Measurements from ENCODE around the gene CLIP1.

Gene CLIP1

DNA sequence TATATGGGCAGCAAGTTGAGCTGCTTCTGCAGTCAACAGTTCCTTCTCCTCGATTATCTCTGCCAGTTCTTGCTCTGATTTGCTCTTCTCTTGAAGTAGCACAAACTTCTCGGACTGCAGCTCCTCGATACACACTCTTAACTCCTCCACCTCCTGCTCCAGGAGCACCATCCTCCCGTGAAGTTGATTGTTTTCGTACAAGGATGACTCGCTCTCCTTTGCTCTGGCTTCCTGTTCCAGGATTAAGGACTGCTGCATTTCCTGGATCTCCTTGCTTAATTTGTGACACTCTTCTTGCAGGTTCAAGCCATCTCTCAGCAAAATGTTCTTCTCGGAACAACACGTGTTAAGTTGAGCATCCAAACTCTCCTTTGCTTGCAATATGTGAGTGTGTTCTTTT lies 100.0 kb downstream of the CLIP1 start:
- H3K27ac ChIP-seq (ENCODE audit: insufficient read depth, low read length, poor library complexity, severe bottlenecking), result no peak overlapping the region
- no peak for DNase-seq
- H3K36me3 ChIP-seq (ENCODE audit: control insufficient read depth, insufficient read depth, low read length), result peaks cover 53% of the 10 kb centered on the region
- H3K4me3 ChIP-seq (ENCODE audit: insufficient read depth, low read depth, low read length, poor library complexity, severe bottlenecking), result no peak overlapping the region
- no peaks in the 10 kb centered on the region for H3K9me3 ChIP-seq (ENCODE audit: control insufficient read depth, low read length)
- peaks cover 4% of the 10 kb centered on the region for H3K4me1 ChIP-seq (ENCODE audit: control insufficient read depth, insufficient read depth, low read length, poor library complexity, severe bottlenecking)
- H3K27me3 ChIP-seq (replicated peaks; ENCODE audit: control insufficient read depth, insufficient read depth, low read length, poor library complexity, severe bottlenecking), result no peaks in the 10 kb centered on the region

DNA sequence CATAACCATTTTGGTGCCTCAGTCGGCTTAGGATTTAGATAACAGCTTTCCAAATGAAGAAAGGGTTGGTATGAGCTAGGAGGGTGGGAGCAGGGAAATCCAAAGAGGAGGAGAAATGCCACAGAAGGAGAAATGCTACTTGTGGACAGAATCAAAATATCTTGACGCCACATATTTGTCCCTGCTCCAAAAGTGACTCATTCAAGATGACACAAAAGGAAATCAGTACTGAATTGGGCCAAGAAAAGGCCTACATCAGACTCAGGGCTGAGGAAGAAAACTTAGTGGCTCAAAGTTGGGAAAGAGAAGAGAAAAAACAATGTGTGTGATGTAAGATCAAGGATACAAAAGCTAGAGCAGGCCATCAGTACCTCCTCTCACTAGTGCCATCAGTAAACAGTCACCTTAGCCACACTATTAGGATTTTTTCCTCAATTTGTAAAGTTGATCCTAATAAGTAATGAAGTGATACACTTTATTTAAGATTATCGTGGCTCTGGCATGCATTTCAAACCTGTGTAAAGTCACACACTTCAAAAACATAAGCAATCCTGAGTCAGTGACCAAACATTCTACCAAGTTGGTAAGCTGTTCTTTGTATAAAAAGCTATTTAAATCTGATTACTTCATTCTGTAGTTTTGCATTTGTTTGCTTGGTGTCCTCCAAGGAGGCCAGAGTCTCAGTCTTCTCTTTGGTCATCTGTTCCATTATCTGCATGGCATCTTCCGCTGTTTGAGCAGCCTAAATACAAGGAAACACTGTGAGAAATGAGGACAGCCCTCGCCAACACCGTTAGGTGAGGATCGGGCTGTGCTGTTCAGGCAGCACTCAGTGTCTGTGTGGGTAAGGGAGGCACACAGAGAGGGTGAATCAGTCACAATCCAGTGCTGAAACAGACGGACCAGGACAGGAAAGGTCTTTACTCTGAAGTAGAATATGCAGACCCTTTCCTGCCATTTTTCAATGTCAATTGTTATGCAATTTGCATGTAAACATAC lies 103.6 kb downstream of the CLIP1 start:
- H3K27me3 ChIP-seq (replicated peaks; ENCODE audit: control insufficient read depth, insufficient read depth, low read length, poor library complexity, severe bottlenecking), result no peaks in the 10 kb centered on the region
- peaks cover 55% of the 10 kb centered on the region for H3K36me3 ChIP-seq (ENCODE audit: control insufficient read depth, insufficient read depth, low read length)
- DNase-seq, result no peak

GRCh38 chr12:122312926-122313325 lies 109.5 kb downstream of the CLIP1 start:
- Histone ChIP-seq H3K4me1 (ENCODE audit: control insufficient read depth, insufficient read depth, low read length, poor library complexity, severe bottlenecking) (no peaks in the 10 kb centered on the region), H3K36me3 (ENCODE audit: control insufficient read depth, insufficient read depth, low read length) (peaks cover 45% of the 10 kb centered on the region), H3K4me3 (ENCODE audit: insufficient read depth, low read depth, low read length, poor library complexity, severe bottlenecking) (no peak overlapping the region), H3K27ac (ENCODE audit: insufficient read depth, low read length, poor library complexity, severe bottlenecking) (no peak overlapping the region), H3K9me3 (ENCODE audit: control insufficient read depth, low read length) (no peaks in the 10 kb centered on the region), H3K27me3 (replicated peaks; ENCODE audit: control insufficient read depth, insufficient read depth, low read length, poor library complexity, severe bottlenecking) (no peaks in the 10 kb centered on the region)
- DNase-seq, result no peak

More for the DNA sequence above, 103.6 kb downstream of the CLIP1 start:
- Histone ChIP-seq H3K27ac (ENCODE audit: insufficient read depth, low read length, poor library complexity, severe bottlenecking) (no peak overlapping the region), H3K9me3 (ENCODE audit: control insufficient read depth, low read length) (no peaks in the 10 kb centered on the region), H3K4me1 (ENCODE audit: control insufficient read depth, insufficient read depth, low read length, poor library complexity, severe bottlenecking) (no peaks in the 10 kb centered on the region), H3K4me3 (ENCODE audit: insufficient read depth, low read depth, low read length, poor library complexity, severe bottlenecking) (no peak overlapping the region)

DNA sequence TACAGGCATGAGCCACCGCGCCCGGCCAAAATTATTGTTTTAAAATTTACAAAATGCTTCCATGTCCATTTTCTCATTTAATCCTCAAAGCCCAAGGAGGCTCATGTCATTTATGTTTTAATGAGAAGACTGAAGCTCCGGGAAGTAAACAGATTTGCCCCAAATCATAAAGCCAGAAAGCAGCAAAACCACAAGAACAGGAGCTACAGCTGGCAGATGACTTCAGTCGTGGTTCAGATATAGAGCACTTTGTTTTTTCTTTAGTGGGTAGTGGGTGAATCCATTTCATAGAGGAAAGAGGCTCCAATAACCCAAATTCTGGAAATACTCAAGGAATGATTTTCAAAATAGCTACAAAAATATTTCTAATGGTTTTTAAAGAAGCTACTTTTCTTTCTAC lies 110.8 kb downstream of the CLIP1 start:
- Histone ChIP-seq H3K4me3 (ENCODE audit: insufficient read depth, low read depth, low read length, poor library complexity, severe bottlenecking) (no peak overlapping the region), H3K36me3 (ENCODE audit: control insufficient read depth, insufficient read depth, low read length) (peaks cover 36% of the 10 kb centered on the region), H3K4me1 (ENCODE audit: control insufficient read depth, insufficient read depth, low read length, poor library complexity, severe bottlenecking) (no peaks in the 10 kb centered on the region), H3K27me3 (replicated peaks; ENCODE audit: control insufficient read depth, insufficient read depth, low read length, poor library complexity, severe bottlenecking) (no peaks in the 10 kb centered on the region), H3K27ac (ENCODE audit: insufficient read depth, low read length, poor library complexity, severe bottlenecking) (no peak overlapping the region), H3K9me3 (ENCODE audit: control insufficient read depth, low read length) (no peaks in the 10 kb centered on the region)
- no peak for DNase-seq

- no peak for DNase-seq
- no peak overlapping the region for H3K4me3 ChIP-seq (ENCODE audit: insufficient read depth, low read depth, low read length, poor library complexity, severe bottlenecking)
- H3K27me3 ChIP-seq (replicated peaks; ENCODE audit: control insufficient read depth, insufficient read depth, low read length, poor library complexity, severe bottlenecking), result no peaks in the 10 kb centered on the region
- H3K4me1 ChIP-seq (ENCODE audit: control insufficient read depth, insufficient read depth, low read length, poor library complexity, severe bottlenecking), result no peaks in the 10 kb centered on the region
- H3K36me3 ChIP-seq (ENCODE audit: control insufficient read depth, insufficient read depth, low read length), result peaks cover 35% of the 10 kb centered on the region
- H3K27ac ChIP-seq (ENCODE audit: insufficient read depth, low read length, poor library complexity, severe bottlenecking), result no peak overlapping the region
- no peaks in the 10 kb centered on the region for H3K9me3 ChIP-seq (ENCODE audit: control insufficient read depth, low read length)
Measured at GRCh38 chr12:122310626-122311333, 111.7 kb downstream of the CLIP1 start.

- no peak overlapping the region for H3K27ac ChIP-seq (ENCODE audit: insufficient read depth, low read length, poor library complexity, severe bottlenecking)
- peaks cover 37% of the 10 kb centered on the region for H3K36me3 ChIP-seq (ENCODE audit: control insufficient read depth, insufficient read depth, low read length)
- H3K4me3 ChIP-seq (ENCODE audit: insufficient read depth, low read depth, low read length, poor library complexity, severe bottlenecking), result no peak overlapping the region
- no peaks in the 10 kb centered on the region for H3K27me3 ChIP-seq (replicated peaks; ENCODE audit: control insufficient read depth, insufficient read depth, low read length, poor library complexity, severe bottlenecking)
- H3K4me1 ChIP-seq (ENCODE audit: control insufficient read depth, insufficient read depth, low read length, poor library complexity, severe bottlenecking), result no peaks in the 10 kb centered on the region
- no peak for DNase-seq
- H3K9me3 ChIP-seq (ENCODE audit: control insufficient read depth, low read length), result no peaks in the 10 kb centered on the region
Measured at GRCh38 chr12:122309564-122310121, 112.8 kb downstream of the CLIP1 start.

DNA sequence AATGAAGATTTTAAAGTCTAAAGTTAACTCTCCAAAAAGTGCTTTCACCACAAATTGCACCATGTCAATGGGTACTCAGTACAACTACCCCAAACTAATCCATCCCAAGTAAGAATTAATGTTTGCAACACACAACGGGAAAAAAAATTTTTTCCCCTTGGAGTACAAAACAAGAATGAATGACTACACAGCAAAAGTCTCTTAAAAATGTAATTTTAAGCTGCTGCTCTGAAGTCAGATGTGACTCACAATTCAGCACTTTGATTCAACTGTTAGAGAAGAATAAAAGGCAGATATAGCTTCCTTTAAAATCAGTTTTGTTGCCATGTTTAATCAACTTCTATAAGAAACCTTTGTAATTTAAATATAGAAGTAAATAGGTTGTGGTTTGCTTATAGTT lies 113.7 kb downstream of the CLIP1 start:
- Histone ChIP-seq H3K27ac (ENCODE audit: insufficient read depth, low read length, poor library complexity, severe bottlenecking) (no peak overlapping the region), H3K4me3 (ENCODE audit: insufficient read depth, low read depth, low read length, poor library complexity, severe bottlenecking) (no peak overlapping the region), H3K4me1 (ENCODE audit: control insufficient read depth, insufficient read depth, low read length, poor library complexity, severe bottlenecking) (no peaks in the 10 kb centered on the region), H3K36me3 (ENCODE audit: control insufficient read depth, insufficient read depth, low read length) (peaks cover 37% of the 10 kb centered on the region), H3K9me3 (ENCODE audit: control insufficient read depth, low read length) (no peaks in the 10 kb centered on the region), H3K27me3 (replicated peaks; ENCODE audit: control insufficient read depth, insufficient read depth, low read length, poor library complexity, severe bottlenecking) (no peaks in the 10 kb centered on the region)
- DNase-seq, result no peak

DNA sequence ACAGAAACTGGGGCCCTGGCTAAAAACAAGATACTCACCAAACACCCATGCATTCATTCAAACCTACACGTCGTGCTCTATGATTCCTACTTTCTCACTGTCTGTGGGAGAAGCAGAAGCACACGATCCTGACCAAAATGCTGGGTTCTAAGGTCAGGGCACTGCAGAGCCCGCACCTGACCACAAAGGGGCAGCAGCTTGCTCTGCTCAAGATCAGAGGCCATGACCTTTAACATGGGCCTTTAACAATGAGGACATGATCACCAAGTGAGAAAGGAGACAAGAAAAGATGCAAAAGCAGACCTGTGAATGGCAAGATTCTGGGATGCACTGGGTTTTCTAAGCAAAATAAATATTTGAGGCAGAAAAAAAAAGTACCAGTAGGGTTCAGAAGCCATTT lies 116.1 kb downstream of the CLIP1 start:
- Histone ChIP-seq H3K4me3 (ENCODE audit: insufficient read depth, low read depth, low read length, poor library complexity, severe bottlenecking) (no peak overlapping the region), H3K9me3 (ENCODE audit: control insufficient read depth, low read length) (no peaks in the 10 kb centered on the region), H3K27me3 (replicated peaks; ENCODE audit: control insufficient read depth, insufficient read depth, low read length, poor library complexity, severe bottlenecking) (no peaks in the 10 kb centered on the region), H3K27ac (ENCODE audit: insufficient read depth, low read length, poor library complexity, severe bottlenecking) (no peak overlapping the region), H3K36me3 (ENCODE audit: control insufficient read depth, insufficient read depth, low read length) (peaks cover 42% of the 10 kb centered on the region), H3K4me1 (ENCODE audit: control insufficient read depth, insufficient read depth, low read length, poor library complexity, severe bottlenecking) (no peaks in the 10 kb centered on the region)
- DNase-seq, result no peak

- Histone ChIP-seq H3K9me3 (ENCODE audit: control insufficient read depth, low read length) (no peaks in the 10 kb centered on the region), H3K4me3 (ENCODE audit: insufficient read depth, low read depth, low read length, poor library complexity, severe bottlenecking) (no peak overlapping the region), H3K27me3 (replicated peaks; ENCODE audit: control insufficient read depth, insufficient read depth, low read length, poor library complexity, severe bottlenecking) (no peaks in the 10 kb centered on the region), H3K36me3 (ENCODE audit: control insufficient read depth, insufficient read depth, low read length) (peaks cover 34% of the 10 kb centered on the region), H3K4me1 (ENCODE audit: control insufficient read depth, insufficient read depth, low read length, poor library complexity, severe bottlenecking) (no peaks in the 10 kb centered on the region), H3K27ac (ENCODE audit: insufficient read depth, low read length, poor library complexity, severe bottlenecking) (no peak overlapping the region)
- DNase-seq, result no peak
Measured at GRCh38 chr12:122304924-122305323, 117.5 kb downstream of the CLIP1 start.

- Histone ChIP-seq H3K36me3 (ENCODE audit: control insufficient read depth, insufficient read depth, low read length) (peaks cover 28% of the 10 kb centered on the region), H3K27me3 (replicated peaks; ENCODE audit: control insufficient read depth, insufficient read depth, low read length, poor library complexity, severe bottlenecking) (no peaks in the 10 kb centered on the region), H3K27ac (ENCODE audit: insufficient read depth, low read length, poor library complexity, severe bottlenecking) (no peak overlapping the region), H3K4me3 (ENCODE audit: insufficient read depth, low read depth, low read length, poor library complexity, severe bottlenecking) (no peak overlapping the region), H3K4me1 (ENCODE audit: control insufficient read depth, insufficient read depth, low read length, poor library complexity, severe bottlenecking) (no peaks in the 10 kb centered on the region), H3K9me3 (ENCODE audit: control insufficient read depth, low read length) (no peaks in the 10 kb centered on the region)
- DNase-seq, result no peak
Measured at GRCh38 chr12:122303068-122303467, 119.4 kb downstream of the CLIP1 start.

Measured in effector memory CD4-positive, alpha-beta T cell (primary cell).